ENCODE measurements around the gene SSTR3.

The SSTR3 gene

DNA sequence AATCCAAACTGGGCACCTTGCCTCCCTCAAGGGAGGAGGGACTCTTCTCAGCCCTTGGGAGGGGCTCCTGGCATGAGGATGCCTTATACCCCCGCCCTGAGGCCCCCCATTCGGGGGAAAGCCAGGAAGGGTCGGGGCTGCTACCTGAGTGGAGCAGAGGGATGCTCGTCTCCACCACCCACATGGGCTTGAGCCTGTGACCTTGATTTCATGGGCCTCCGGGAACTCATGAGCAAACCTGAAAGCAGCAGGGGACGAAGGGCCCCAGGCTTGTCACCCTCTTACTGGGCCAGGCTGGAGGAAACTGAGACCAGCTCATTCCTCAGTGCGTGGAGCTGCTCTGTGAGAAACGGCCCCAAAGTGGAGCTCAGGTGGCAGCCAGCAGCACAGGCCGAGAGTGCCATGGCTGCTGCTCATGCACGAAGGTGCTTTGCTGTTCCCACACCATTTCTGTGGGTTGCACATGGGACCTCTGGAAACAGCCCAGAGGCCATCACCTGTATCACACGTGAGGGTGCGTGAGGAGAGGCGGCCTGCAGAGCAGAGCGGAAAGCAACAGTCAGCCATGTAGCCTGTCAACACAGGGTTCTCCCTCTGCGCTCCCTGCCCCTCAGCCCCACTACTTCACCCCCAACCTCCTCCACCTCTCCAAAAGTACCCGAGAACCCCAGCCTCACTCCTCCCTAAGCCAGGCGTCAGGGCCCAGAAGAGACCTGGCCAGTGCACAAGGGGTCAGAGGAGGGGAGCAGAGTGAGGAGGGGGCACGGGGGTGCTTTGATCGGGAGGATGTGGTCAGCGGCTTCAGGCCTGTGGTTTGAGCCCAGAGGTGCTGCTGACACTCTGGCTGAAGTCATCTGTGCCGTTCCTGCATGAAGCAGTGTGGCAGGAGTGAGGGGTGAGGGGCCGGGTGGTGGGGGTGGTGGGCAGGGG is 48.4 kb downstream of the SSTR3 start:
- no peak for DNase-seq

DNA sequence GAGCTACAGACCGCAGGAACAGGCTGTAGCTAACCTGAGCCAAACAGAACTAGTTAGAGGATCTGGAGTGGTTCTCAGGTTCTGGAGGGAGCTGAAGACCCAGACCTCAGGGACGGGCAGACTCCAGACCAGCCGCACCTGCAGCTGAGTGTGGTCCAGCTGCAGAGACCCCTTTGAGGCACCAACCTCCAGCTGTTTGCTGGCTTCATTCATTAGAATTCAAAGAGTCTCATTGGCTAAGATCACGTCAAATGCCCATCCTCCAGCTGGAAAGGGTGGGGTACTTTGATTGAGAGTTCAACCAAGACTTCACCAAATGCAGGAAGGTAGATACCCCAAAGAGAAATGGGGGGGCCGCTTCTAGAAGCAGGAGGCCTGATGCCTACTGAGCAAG is 49.2 kb downstream of the SSTR3 start:
- DNase-seq: no peak

DNA sequence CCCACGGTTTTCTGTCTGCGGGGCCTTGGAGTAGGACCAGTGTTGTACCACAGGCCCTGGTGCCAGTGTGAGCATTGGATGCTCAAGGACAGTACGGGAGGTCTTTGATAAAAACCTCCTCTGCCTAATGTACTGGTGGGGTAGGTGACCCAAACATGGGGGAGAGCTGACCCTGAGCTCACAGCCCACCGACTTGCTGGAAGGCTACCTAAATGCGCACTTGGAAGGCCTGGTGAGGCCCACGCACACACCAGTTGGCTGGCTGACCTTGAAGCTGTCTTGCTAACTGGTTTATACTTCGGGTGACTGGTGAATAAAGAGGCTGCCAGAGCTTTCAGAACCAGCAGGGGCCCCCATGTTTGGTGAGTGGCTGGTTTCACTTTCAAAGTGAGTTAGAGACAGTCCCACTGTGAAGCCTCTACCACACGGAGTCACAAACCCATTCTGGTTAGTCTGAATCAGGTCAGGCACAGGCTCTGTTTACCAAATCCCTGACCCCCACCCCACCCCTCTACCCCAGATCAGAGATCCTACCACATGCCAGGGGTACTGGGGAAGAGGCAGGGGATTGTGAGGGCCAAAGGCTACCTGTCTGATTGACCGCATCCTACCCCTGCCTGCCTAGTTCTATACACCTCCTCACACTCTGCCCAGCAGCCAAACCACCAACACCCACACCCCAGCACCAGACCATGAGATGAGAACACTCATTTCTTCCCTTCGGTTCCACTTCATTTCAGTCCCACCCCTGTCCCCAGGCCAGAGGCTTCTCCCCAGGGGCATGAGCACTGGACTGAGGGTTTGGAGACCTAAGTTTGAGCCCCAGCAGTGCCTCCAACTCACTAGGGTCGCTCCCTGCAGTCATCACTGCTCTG is 49.8 kb downstream of the SSTR3 start:
- DNase-seq: no peak

DNA sequence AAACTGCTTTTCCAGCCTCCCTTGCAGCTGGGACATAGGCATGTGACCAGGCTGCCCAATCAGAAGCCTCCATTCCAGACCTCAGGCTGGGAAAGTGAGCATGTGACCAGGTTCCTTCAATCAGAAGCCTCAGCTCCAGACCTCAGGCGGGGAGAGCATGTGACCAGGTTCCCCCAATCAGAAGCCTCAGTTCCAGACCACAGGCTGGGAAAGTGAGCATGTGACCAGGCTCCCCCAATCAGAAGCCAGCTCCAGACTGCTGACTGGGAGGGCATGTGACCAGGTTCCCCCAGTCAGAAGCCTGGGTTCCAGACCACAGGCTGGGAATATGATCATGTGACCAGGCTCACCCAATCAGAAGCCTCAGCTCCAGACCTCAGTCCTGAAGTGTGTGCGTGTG is 50.8 kb downstream of the SSTR3 start:
- no peak for DNase-seq

DNA sequence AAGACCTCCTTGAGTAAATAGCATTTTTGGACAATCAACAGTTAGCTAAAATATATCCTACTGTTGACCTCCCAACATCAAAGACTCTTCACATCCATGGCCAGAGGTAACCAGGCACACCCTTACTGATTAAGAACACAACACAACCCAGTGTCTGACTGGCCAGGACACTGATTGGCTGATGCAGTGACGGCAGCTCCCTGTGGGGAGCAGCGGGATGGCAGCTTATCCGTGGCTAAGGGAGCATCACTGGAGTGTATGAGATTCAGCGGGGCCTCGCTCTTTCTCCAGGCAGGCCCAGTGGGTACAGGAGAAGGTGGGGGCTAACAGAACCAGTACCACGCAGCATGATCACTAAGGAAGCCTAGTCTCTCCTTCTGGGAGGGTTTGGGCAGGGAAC is 52.2 kb downstream of the SSTR3 start:
- no peak for DNase-seq

DNA sequence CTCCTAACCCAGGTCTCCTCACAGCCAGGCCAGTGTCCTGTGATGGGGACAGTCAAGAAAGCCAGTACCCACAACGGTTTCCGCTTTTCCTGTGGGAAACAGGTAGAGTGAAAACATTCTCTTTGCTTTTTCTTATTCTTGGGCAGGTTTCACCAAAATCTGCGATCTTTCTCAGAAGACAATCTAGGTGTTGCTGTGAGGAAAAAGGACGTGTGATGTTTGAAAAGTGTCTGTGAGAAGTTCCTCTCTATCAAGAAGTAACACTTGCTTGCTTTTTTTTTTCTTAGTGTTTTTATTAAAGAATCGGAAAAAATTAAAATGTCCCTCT is 53.4 kb downstream of the SSTR3 start:
- DNase-seq: no peak

DNA sequence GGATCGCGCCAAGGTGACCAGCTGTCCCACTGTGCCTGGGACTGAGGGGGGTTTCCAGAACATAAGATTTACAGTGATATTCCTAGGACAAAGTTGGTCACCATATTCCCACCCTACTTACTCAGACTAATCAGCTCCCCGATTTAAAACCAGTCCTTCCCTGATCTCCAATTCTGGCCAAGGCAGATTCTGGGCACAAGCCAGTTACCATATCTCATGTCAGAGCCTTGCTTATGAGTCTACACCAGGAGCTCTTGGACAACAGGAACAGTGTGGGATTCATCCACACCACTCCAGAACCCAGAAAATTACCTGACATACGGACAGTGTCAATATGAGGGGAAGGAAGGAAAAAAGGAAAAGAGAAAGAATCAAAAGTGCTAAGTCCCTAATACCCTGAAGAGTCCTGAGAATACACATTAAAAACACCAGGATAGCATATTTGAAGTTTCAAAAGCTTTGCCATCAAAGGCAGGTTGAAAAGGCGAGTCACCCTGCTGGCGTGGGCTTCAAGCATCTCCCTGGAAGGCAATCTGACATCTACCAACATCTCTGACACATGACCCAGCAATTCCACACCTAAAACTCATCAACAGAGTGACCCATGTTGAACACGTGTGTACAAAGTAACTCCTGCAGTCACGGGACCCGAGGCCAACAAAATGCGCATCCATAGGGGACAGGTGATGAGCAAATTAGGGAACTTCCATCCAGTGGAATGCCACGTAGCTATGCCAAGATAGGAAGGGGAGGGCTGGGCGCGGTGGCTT is 54.6 kb downstream of the SSTR3 start:
- DNase-seq: no peak

DNA sequence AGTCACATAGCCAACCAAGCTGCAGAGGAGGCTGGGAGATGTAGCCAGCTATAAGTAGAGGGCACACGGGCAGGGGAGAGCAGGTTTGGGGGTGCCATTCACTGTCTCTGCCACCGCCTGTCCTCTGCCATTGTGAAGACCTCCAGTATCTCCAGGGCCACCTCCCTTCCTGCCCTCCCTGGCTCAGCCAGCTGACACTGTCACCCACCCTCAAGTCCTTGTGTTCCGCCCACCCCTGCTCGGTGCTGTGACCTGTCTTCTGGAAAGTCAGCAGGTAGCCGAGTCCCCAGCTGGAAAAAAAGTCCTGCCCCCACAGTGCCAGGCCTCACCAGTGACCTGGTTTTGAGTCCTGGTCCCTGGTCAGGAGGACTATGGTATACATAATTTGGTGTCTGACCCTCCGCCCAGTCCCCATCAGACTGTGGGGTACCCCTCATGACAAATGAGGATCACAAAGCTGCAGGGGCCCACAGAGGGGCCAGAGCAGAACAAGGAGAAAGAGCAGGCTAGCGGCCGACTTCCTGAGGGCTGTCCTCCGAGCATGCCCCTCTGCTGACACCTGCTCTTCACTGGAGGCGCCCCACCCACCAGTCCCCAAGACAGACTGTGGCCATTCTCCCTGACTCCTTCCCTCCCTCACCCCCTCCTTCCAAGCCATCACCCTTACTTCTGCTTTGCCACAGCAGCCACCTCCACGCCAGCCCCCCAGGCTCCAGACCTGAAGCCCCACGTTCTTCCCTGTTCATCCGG is 55.4 kb downstream of the SSTR3 start:
- no peak for DNase-seq

DNA sequence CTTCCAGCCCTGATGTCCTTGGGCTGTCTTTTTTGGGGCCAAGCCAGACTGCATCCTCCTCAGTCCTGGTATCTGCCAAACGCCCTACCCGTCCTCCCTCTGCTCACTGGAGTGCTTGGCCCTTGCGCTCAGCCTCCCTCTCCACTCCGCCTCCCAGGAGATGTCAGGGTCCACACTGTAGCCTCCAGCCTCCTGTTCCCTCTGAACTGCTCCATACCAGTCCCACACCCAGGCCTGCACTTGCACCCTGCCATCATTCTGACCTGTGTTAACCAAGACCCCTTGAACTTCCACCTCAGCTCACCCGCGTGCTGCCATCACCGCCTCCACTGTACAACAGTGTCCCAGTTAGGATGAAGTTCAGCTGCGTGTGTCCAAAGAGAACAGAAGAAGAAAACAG is 56.3 kb downstream of the SSTR3 start:
- DNase-seq: no peak

DNA sequence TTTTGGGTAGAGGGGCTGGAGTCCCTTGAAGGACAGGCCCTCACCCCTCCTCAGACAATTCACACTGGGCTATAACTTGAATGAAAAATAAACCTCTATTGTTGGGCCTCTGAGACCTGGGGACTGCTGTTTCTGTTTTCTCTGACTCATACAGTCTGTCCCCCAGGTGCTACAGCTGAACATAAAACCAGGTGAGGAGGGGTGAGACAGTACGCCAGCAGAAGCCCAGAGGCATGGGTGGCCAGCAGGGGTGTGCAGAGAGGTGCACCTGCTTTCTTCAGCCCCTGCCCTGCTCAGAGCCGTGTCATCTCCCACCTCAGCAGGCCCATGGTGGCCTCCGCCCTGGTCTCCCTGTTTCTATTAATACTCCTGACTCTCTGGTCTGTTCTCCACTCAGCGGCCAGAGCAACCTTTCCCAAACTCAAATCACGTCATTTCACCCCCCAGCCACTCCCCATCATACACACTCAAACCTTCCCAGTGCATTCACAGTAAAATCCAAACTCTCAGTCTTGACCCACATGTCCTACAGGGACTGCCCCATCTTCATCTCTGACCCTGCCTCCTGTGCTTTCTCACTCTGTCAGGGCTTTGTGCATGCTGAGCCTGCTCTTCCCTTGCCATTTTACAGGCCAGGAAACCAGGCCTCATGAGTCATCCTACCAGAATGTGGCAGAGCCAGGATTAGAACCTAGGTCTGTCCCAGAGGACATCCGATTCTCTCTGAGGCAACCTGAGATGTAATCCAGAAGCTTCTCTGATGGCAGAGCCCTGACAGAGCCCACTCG is 57.2 kb downstream of the SSTR3 start:
- no peak for DNase-seq
